IMR-90 (cell line): ENCODE measurements around the gene PRDM15. TPM values are rescaled to one million over a fixed set of nuclear protein-coding genes. Genes with fewer than 3 reads are reported as not detected.

ENCODE experiments used
- ATAC-seq: fragments of 200-7000 bp; cut with Tn5 transposase; 2 replicates; pipeline ENCODE4 v1.9.1; 2020; ENCODE audit warnings: low read depth, mild to moderate bottlenecking, moderate library complexity
- BruUV-seq: library from RNA; stranded (reverse); fragments of 400-500 nt; replicated peaks from 2 replicates; lab custom pipeline; 2021; lab: Mats Ljungman, UMichigan
- CTCF ChIA-PET: fragments of 300-600 bp; formaldehyde crosslinking; extraction: SDS; loops from one replicate; lab custom pipeline; 2021; ENCODE audit warnings: antibody characterized with exemption; lab: Yijun Ruan, JAX
- POLR2A ChIA-PET: fragments of 300-600 bp; sonication (Branson Sonifier 250); formaldehyde crosslinking; loops from one replicate; lab custom pipeline; 2022; ENCODE audit warnings: antibody characterized with exemption; ENCODE audit not compliant: unreplicated experiment; lab: Charles Lee
- DNase-seq: peaks from one replicate; pipeline ENCODE4 v3.0.0; 2013
- H2AFZ ChIP-seq: replicated peaks from 2 replicates; pipeline ENCODE3; 2013; ENCODE audit warnings: low read length, mild to moderate bottlenecking; ENCODE audit not compliant: poor library complexity
- H2AK5ac ChIP-seq: 2 replicates; pipeline ENCODE4 v1.6.1; 2013; ENCODE audit warnings: low read depth, low read length, inconsistent platforms
- H2AK9ac ChIP-seq: replicated peaks from 2 replicates; pipeline ENCODE3; 2013; ENCODE audit warnings: mild to moderate bottlenecking, low read depth, low read length, moderate library complexity; ENCODE audit not compliant: poor library complexity
- H2BK120ac ChIP-seq: 2 replicates; pipeline ENCODE4 v1.6.1; 2013; ENCODE audit warnings: low read depth, low read length, inconsistent platforms
- H2BK15ac ChIP-seq: 3 replicates; pipeline ENCODE4 v1.6.1; 2013; ENCODE audit warnings: low read depth, low read length, inconsistent platforms
- H2BK20ac ChIP-seq: 2 replicates; pipeline ENCODE4 v1.6.1; 2013; ENCODE audit warnings: low read depth, mild to moderate bottlenecking, inconsistent platforms, low read length, moderate library complexity
- H2BK5ac ChIP-seq: 2 replicates; pipeline ENCODE4 v1.6.1; 2013; ENCODE audit warnings: mild to moderate bottlenecking, low read depth, low read length, inconsistent platforms; ENCODE audit not compliant: poor library complexity, severe bottlenecking
- H3K14ac ChIP-seq: replicated peaks from 2 replicates; pipeline ENCODE4 v1.6.1; 2013; ENCODE audit warnings: low read depth, low read length, inconsistent platforms
- H3K18ac ChIP-seq: 2 replicates; pipeline ENCODE4 v1.6.1; 2013; ENCODE audit warnings: low read depth, low read length, control low read depth
- H3K23ac ChIP-seq: 2 replicates; pipeline ENCODE4 v1.6.1; 2013; ENCODE audit warnings: low read depth, low read length, inconsistent platforms
- H3K27ac ChIP-seq: 2 replicates; pipeline ENCODE4 v1.5.1; 2013; ENCODE audit warnings: mild to moderate bottlenecking, control low read depth, low read length; ENCODE audit not compliant: insufficient read depth
- H3K27me3 ChIP-seq: 2 replicates; pipeline ENCODE4 v1.6.1; 2013; ENCODE audit warnings: low read length; ENCODE audit not compliant: control insufficient read depth, insufficient read depth
- H3K36me3 ChIP-seq: 2 replicates; pipeline ENCODE4 v1.6.1; 2013; ENCODE audit warnings: low read length, mixed read lengths; ENCODE audit not compliant: control insufficient read depth, insufficient read depth
- H3K4ac ChIP-seq: 2 replicates; pipeline ENCODE4 v1.6.1; 2013; ENCODE audit warnings: low read depth, low read length, inconsistent platforms
- H3K4me1 ChIP-seq: 2 replicates; pipeline ENCODE4 v1.6.1; 2013; ENCODE audit warnings: low read length, mixed read lengths; ENCODE audit not compliant: control insufficient read depth, insufficient read depth
- H3K4me2 ChIP-seq: 2 replicates; pipeline ENCODE4 v1.6.1; 2013; ENCODE audit warnings: low read depth, mild to moderate bottlenecking, control low read depth, low read length, moderate library complexity
- H3K4me3 ChIP-seq: 2 replicates; pipeline ENCODE4 v1.5.1; 2013; ENCODE audit warnings: low read depth, mild to moderate bottlenecking, control low read depth, low read length, moderate library complexity; ENCODE audit not compliant: insufficient read depth
- H3K56ac ChIP-seq: 2 replicates; pipeline ENCODE4 v1.6.1; 2013; ENCODE audit warnings: low read length, inconsistent platforms; ENCODE audit not compliant: insufficient read depth; ENCODE audit errors: extremely low read depth
- H3K79me1 ChIP-seq, 2 experiments: 2 replicates each; pipeline ENCODE4 v1.6.1; 2013; ENCODE audit warnings: low read length in 2 of 2, inconsistent platforms in 1 of 2, low read depth in 1 of 2
- H3K9ac ChIP-seq: 2 replicates; pipeline ENCODE4 v1.6.1; 2013; ENCODE audit warnings: low read depth, low read length, control low read depth
- H3K9me1 ChIP-seq: 2 replicates; pipeline ENCODE4 v1.6.1; 2013; ENCODE audit warnings: low read length, inconsistent platforms; ENCODE audit not compliant: insufficient read depth
- H3K9me3 ChIP-seq: 2 replicates; pipeline ENCODE4 v1.6.1; 2013; ENCODE audit warnings: low read length; ENCODE audit not compliant: control insufficient read depth, insufficient read depth
- H4K20me1 ChIP-seq: 2 replicates; pipeline ENCODE4 v1.6.1; 2013; ENCODE audit warnings: low read length, inconsistent platforms; ENCODE audit not compliant: insufficient read depth
- H4K5ac ChIP-seq: 2 replicates; pipeline ENCODE4 v1.6.1; 2013; ENCODE audit warnings: mild to moderate bottlenecking, low read depth, low read length, control low read depth
- H4K8ac ChIP-seq, 2 experiments: 2 replicates each; pipeline ENCODE4 v1.6.1; 2013; ENCODE audit warnings: low read depth in 2 of 2, low read length in 2 of 2, control low read depth in 1 of 2, inconsistent platforms in 1 of 2
- H4K91ac ChIP-seq: 2 replicates; pipeline ENCODE4 v1.6.1; 2013; ENCODE audit warnings: low read depth, low read length, inconsistent platforms; ENCODE audit not compliant: insufficient read depth
- BHLHE40 ChIP-seq: fragments of 150-350 bp; IDR thresholded peaks from 2 replicates; pipeline ENCODE4 v1.6.1; 2016; ENCODE audit warnings: mild to moderate bottlenecking, low read depth, low read length
- CEBPB ChIP-seq: IDR thresholded peaks from 2 replicates; pipeline ENCODE4 v1.6.1; 2012; ENCODE audit warnings: low read depth, low read length, improper control_type of control experiment
- CHD1 ChIP-seq: IDR thresholded peaks from 2 replicates; pipeline ENCODE4 v1.6.1; 2012; ENCODE audit warnings: low read depth, low read length, improper control_type of control experiment
- CTCF ChIP-seq: conservative IDR thresholded peaks from 2 replicates; pipeline ENCODE4 v1.5.1; 2012; ENCODE audit warnings: mild to moderate bottlenecking, low read depth, low read length, improper control_type of control experiment
- FOS ChIP-seq: fragments of 150-350 bp; IDR thresholded peaks from 2 replicates; pipeline ENCODE4 v1.6.1; 2016; ENCODE audit warnings: low read depth, low read length
- MAFK ChIP-seq: IDR thresholded peaks from 2 replicates; pipeline ENCODE4 v1.6.1; 2012; ENCODE audit warnings: low read depth, low read length, improper control_type of control experiment
- MAZ ChIP-seq: IDR thresholded peaks from 2 replicates; pipeline ENCODE4 v1.6.1; 2012; ENCODE audit warnings: low read depth, mild to moderate bottlenecking, low read length, improper control_type of control experiment, moderate library complexity, borderline replicate concordance
- MXI1 ChIP-seq: IDR thresholded peaks from 2 replicates; pipeline ENCODE4 v1.6.1; 2012; ENCODE audit warnings: low read depth, mild to moderate bottlenecking, low read length, moderate library complexity, borderline replicate concordance
- NFE2L2 ChIP-seq: fragments of 150-350 bp; IDR thresholded peaks from 2 replicates; pipeline ENCODE4 v1.6.1; 2016; ENCODE audit warnings: low read depth, mild to moderate bottlenecking, low read length
- POLR2A ChIP-seq: IDR thresholded peaks from 2 replicates; pipeline ENCODE4 v1.6.1; 2012; ENCODE audit warnings: mild to moderate bottlenecking, low read depth, low read length
- RAD21 ChIP-seq: IDR thresholded peaks from 2 replicates; pipeline ENCODE4 v1.6.1; 2012; ENCODE audit warnings: low read length, improper control_type of control experiment
- RCOR1 ChIP-seq: IDR thresholded peaks from 2 replicates; pipeline ENCODE4 v1.6.1; 2012; ENCODE audit warnings: mild to moderate bottlenecking, low read length, improper control_type of control experiment; ENCODE audit not compliant: insufficient replicate concordance
- RFX5 ChIP-seq: IDR thresholded peaks from 2 replicates; pipeline ENCODE4 v1.8.0; 2012; ENCODE audit warnings: low read depth, mild to moderate bottlenecking, low read length, moderate library complexity
- SMC3 ChIP-seq: fragments of 150-350 bp; IDR thresholded peaks from 2 replicates; pipeline ENCODE4 v1.6.1; 2016; ENCODE audit warnings: low read depth, mild to moderate bottlenecking, antibody characterized with exemption, low read length, moderate library complexity
- WGBS, 2 experiments: methylation state at CpG; one replicate each; pipeline versions ENCODE4 v1.1.5 to v1.1.7; 2013; ENCODE audit warnings: missing lambda C conversion rate in 2 of 2; ENCODE audit not compliant: insufficient read length in 1 of 2; ENCODE audit errors: extremely low coverage in 2 of 2; 5-methylcytosine and 5-hydroxymethylcytosine counted together
- dilution Hi-C: fragments of 300-500 bp; cut with HindIII; formaldehyde crosslinking; loops from one replicate; pipeline ENCODE4 v1.14.3; 2018; ENCODE audit warnings: low sequenced_read_pairs; ENCODE audit not compliant: unreplicated experiment
- in situ Hi-C: fragments of 300-500 bp; cut with MboI; formaldehyde crosslinking; loops from 3 replicates; pipeline ENCODE4 v1.14.3; 2019; ENCODE audit warnings: low sequenced_read_pairs, inconsistent platforms, mixed read lengths
- intact Hi-C: fragments of 100-400 bp; cut with micrococcal nuclease; formaldehyde crosslinking; loops from 2 replicates; pipeline ENCODE4 v1.10.0; 2022
- polyA plus RNA-seq, 3 experiments: library from polyadenylated mRNA; depleted of rRNA; stranded (reverse); fragments of >200 nt; gene quantifications; 2 replicates each; pipeline ENCODE4 v1.2.3, GENCODE V29; 2012; ENCODE audit warnings: low replicate concordance in 1 of 3
- total RNA-seq: library from RNA; depleted of rRNA; stranded (reverse); fragments of >200 nt; gene quantifications from 2 replicates; pipeline ENCODE4 v1.2.3, GENCODE V29; 2012
- TF ChIP-seq, protein P1 (sequence below): fragments of 150-350 bp; IDR thresholded peaks from 2 replicates; pipeline ENCODE4 v1.6.1; 2017; ENCODE audit warnings: mild to moderate bottlenecking, antibody characterized with exemption, low read length, low read depth
- TF ChIP-seq, protein P2 (sequence below): fragments of 150-350 bp; IDR thresholded peaks from 2 replicates; pipeline ENCODE4 v1.6.1; 2016; ENCODE audit warnings: low read depth, mild to moderate bottlenecking, low read length, moderate library complexity, borderline replicate concordance

The PRDM15 gene
- total and polyA plus RNA-seq, 2 of the 4 experiments (the other 2 are of a cell fraction), result 7.3 to 8.8 TPM

DNA sequence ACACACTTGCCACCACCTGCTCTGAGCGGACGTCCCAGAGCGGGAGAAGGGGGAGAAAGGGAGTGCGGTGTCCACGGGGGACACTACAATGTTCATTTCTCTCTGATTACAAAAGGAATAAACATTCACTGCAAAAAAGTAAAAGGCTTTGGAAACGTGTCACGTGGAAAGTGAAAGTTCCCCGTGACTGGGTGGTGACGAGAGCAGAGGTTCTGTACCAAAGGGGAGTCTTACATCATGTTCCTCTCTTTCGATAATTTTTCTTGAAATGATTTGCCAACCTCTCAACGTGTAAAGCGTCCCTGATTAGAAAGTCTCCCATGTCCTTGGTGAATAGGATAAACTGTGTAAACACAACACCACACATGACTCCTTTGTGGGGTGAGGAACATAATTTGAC lies 22.0 kb upstream of the PRDM15 start:
- dilution Hi-C loops, result no loop called here
- CTCF ChIA-PET, result interaction anchor here (0.6 kb wide), 1 partner anchor 24 kb away, joined by 3 read pairs; no protein-coding TSS in a partner anchor

More for the DNA sequence above, 22.0 kb upstream of the PRDM15 start:
- POLR2A ChIA-PET, result no interaction called here
- TF ChIP-seq RFX5, result no peak
- TF ChIP-seq CHD1, result no peak
- no peak for TF ChIP-seq POLR2A
- no peak for TF ChIP-seq MAZ
- TF ChIP-seq CTCF, result no peak
- no peak for TF ChIP-seq CEBPB
- TF ChIP-seq NFE2L2, result no peak
- TF ChIP-seq, protein P1, sequence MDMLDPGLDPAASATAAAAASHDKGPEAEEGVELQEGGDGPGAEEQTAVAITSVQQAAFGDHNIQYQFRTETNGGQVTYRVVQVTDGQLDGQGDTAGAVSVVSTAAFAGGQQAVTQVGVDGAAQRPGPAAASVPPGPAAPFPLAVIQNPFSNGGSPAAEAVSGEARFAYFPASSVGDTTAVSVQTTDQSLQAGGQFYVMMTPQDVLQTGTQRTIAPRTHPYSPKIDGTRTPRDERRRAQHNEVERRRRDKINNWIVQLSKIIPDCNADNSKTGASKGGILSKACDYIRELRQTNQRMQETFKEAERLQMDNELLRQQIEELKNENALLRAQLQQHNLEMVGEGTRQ, result no peak
- TF ChIP-seq BHLHE40, result no peak
- no peak for TF ChIP-seq MAFK
- TF ChIP-seq RAD21, result no peak
- TF ChIP-seq MXI1, result no peak
- no peak for TF ChIP-seq FOS
- TF ChIP-seq, protein P2, sequence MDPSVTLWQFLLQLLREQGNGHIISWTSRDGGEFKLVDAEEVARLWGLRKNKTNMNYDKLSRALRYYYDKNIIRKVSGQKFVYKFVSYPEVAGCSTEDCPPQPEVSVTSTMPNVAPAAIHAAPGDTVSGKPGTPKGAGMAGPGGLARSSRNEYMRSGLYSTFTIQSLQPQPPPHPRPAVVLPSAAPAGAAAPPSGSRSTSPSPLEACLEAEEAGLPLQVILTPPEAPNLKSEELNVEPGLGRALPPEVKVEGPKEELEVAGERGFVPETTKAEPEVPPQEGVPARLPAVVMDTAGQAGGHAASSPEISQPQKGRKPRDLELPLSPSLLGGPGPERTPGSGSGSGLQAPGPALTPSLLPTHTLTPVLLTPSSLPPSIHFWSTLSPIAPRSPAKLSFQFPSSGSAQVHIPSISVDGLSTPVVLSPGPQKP, result no peak
- no peak for TF ChIP-seq SMC3
- no peak for TF ChIP-seq RCOR1
- Histone ChIP-seq H2AFZ (no peak overlapping the region), H2BK20ac (no peak overlapping the region), H3K27ac (no peak overlapping the region), H3K9ac (no peak overlapping the region), H3K36me3 (peaks cover 33% of the 10 kb centered on the region), H4K91ac (no peak overlapping the region), H3K14ac (no peak overlapping the region), H3K4ac (no peak overlapping the region), H2AK9ac (no peak overlapping the region), H4K5ac (no peak overlapping the region), H3K23ac (no peak overlapping the region), H3K9me3 (no peaks in the 10 kb centered on the region), H2AK5ac (no peak overlapping the region), H4K20me1 (no peaks in the 10 kb centered on the region), H2BK120ac (no peak overlapping the region), H3K4me3 (no peak overlapping the region), H3K18ac (no peak overlapping the region), H3K4me1 (peaks cover 4% of the 10 kb centered on the region), H4K8ac (no peak overlapping the region), H3K79me1 (peaks cover under 1 to 2% of the 10 kb centered on the region in 2 experiments; a peak in 2 of 4 replicates), H2BK5ac (no peak overlapping the region), H3K9me1 (peaks cover 6% of the 10 kb centered on the region), H3K4me2 (no peak overlapping the region), H3K56ac (no peak overlapping the region), H2BK15ac (no peak overlapping the region), H3K27me3 (no peaks in the 10 kb centered on the region)
- DNase-seq (no peak), ATAC-seq (no peak)
- 68% methylated on average over 4 of the region's 12 CpGs; no CpG with 5 or more reads in 1 of the 2 experiments for WGBS, 2 experiments
- BruUV-seq, result no TSS peak
- intact Hi-C loops (no loop called here), in situ Hi-C loops (no loop called here)
